T-helper 1 cell treated with Interleukin-12 subunit alpha and Interleukin-12 subunit beta and Interleukin-4 antibody, amounts not matched to agents 30 μg/mL and 1 μg/mL, for 36 hours (primary cell): ENCODE data around the gene ELF1.

Experiments
- H3K27ac Mint-ChIP-seq: one replicate; pipeline ENCODE4 v1.8.0; 2021; ENCODE audit warnings: mild to moderate bottlenecking, mixed read lengths
- H3K27me3 Mint-ChIP-seq: one replicate; pipeline ENCODE4 v1.8.0; 2021; ENCODE audit warnings: low read depth, mixed read lengths
- H3K36me3 Mint-ChIP-seq: one replicate; pipeline ENCODE4 v1.8.0; 2021; ENCODE audit warnings: low read depth, mixed read lengths
- H3K4me1 Mint-ChIP-seq: one replicate; pipeline ENCODE4 v1.8.0; 2021; ENCODE audit warnings: low read depth, mixed read lengths
- H3K4me3 Mint-ChIP-seq: one replicate; pipeline ENCODE4 v1.8.0; 2021; ENCODE audit warnings: mild to moderate bottlenecking, moderate library complexity, mixed read lengths
- H3K9me3 Mint-ChIP-seq: one replicate; pipeline ENCODE4 v1.8.0; 2021; ENCODE audit warnings: mixed read lengths

Gene ELF1

GRCh38 chr13:41005704-41006103, 13.4 kb downstream of the ELF1 start:
- Mint-ChIP-seq H3K27ac (peak overlapping the region; percentile 91), H3K9me3 (no peaks in the 10 kb centered on the region), H3K4me1 (peaks cover 55% of the 10 kb centered on the region), H3K4me3 (peak overlapping the region; percentile 75), H3K36me3 (peaks cover 16% of the 10 kb centered on the region), H3K27me3 (no peaks in the 10 kb centered on the region)

GRCh38 chr13:41004875-41005693, 14.0 kb downstream of the ELF1 start:
- H3K27me3 Mint-ChIP-seq, result no peaks in the 10 kb centered on the region
- H3K4me3 Mint-ChIP-seq, result peak overlapping the region; percentile 75
- H3K36me3 Mint-ChIP-seq, result peaks cover 16% of the 10 kb centered on the region
- H3K27ac Mint-ChIP-seq, result peak overlapping the region; percentile 91
- peaks cover 54% of the 10 kb centered on the region for H3K4me1 Mint-ChIP-seq
- H3K9me3 Mint-ChIP-seq, result no peaks in the 10 kb centered on the region

GRCh38 chr13:41002606-41003005, 16.5 kb downstream of the ELF1 start:
- H3K4me1 Mint-ChIP-seq, result peaks cover 59% of the 10 kb centered on the region
- H3K36me3 Mint-ChIP-seq, result peaks cover 25% of the 10 kb centered on the region
- no peaks in the 10 kb centered on the region for H3K9me3 Mint-ChIP-seq
- no peak overlapping the region for H3K4me3 Mint-ChIP-seq
- no peak overlapping the region for H3K27ac Mint-ChIP-seq
- H3K27me3 Mint-ChIP-seq, result no peaks in the 10 kb centered on the region

GRCh38 chr13:41001695-41002094, 17.4 kb downstream of the ELF1 start:
- peaks cover 28% of the 10 kb centered on the region for H3K36me3 Mint-ChIP-seq
- H3K27me3 Mint-ChIP-seq, result no peaks in the 10 kb centered on the region
- H3K9me3 Mint-ChIP-seq, result no peaks in the 10 kb centered on the region
- H3K4me1 Mint-ChIP-seq, result peaks cover 58% of the 10 kb centered on the region
- peak overlapping the region; percentile 45 for H3K27ac Mint-ChIP-seq
- H3K4me3 Mint-ChIP-seq, result no peak overlapping the region

- peaks cover 29% of the 10 kb centered on the region for H3K36me3 Mint-ChIP-seq
- H3K4me1 Mint-ChIP-seq, result peaks cover 62% of the 10 kb centered on the region
- H3K9me3 Mint-ChIP-seq, result no peaks in the 10 kb centered on the region
- H3K27me3 Mint-ChIP-seq, result no peaks in the 10 kb centered on the region
- no peak overlapping the region for H3K27ac Mint-ChIP-seq
- no peak overlapping the region for H3K4me3 Mint-ChIP-seq
Observed at GRCh38 chr13:40999416-40999815, 19.7 kb downstream of the ELF1 start.

GRCh38 chr13:40996426-40997092, 22.6 kb downstream of the ELF1 start:
- Mint-ChIP-seq H3K4me1 (peaks cover 68% of the 10 kb centered on the region), H3K36me3 (peaks cover 26% of the 10 kb centered on the region), H3K27me3 (no peaks in the 10 kb centered on the region), H3K9me3 (no peaks in the 10 kb centered on the region), H3K4me3 (no peak overlapping the region), H3K27ac (peak overlapping the region; percentile 60)

GRCh38 chr13:40995997-40996396, 23.1 kb downstream of the ELF1 start:
- H3K27me3 Mint-ChIP-seq, result no peaks in the 10 kb centered on the region
- no peak overlapping the region for H3K4me3 Mint-ChIP-seq
- no peak overlapping the region for H3K27ac Mint-ChIP-seq
- peaks cover 67% of the 10 kb centered on the region for H3K4me1 Mint-ChIP-seq
- H3K9me3 Mint-ChIP-seq, result no peaks in the 10 kb centered on the region
- H3K36me3 Mint-ChIP-seq, result peaks cover 23% of the 10 kb centered on the region

- Mint-ChIP-seq H3K27me3 (no peaks in the 10 kb centered on the region), H3K36me3 (peaks cover 23% of the 10 kb centered on the region), H3K4me1 (peaks cover 70% of the 10 kb centered on the region), H3K4me3 (peak overlapping the region; percentile 48), H3K9me3 (no peaks in the 10 kb centered on the region), H3K27ac (peak overlapping the region; percentile 80)
Observed at GRCh38 chr13:40994581-40995230, 24.4 kb downstream of the ELF1 start.

GRCh38 chr13:40993987-40994386, 25.1 kb downstream of the ELF1 start:
- H3K4me3 Mint-ChIP-seq, result peak overlapping the region; percentile 31
- peak overlapping the region; percentile 41 for H3K27ac Mint-ChIP-seq
- no peaks in the 10 kb centered on the region for H3K9me3 Mint-ChIP-seq
- H3K4me1 Mint-ChIP-seq, result peaks cover 65% of the 10 kb centered on the region
- H3K36me3 Mint-ChIP-seq, result peaks cover 16% of the 10 kb centered on the region
- H3K27me3 Mint-ChIP-seq, result no peaks in the 10 kb centered on the region

- H3K4me1 Mint-ChIP-seq, result peaks cover 66% of the 10 kb centered on the region
- H3K4me3 Mint-ChIP-seq, result no peak overlapping the region
- H3K27ac Mint-ChIP-seq, result peak overlapping the region; percentile 50
- no peaks in the 10 kb centered on the region for H3K27me3 Mint-ChIP-seq
- H3K9me3 Mint-ChIP-seq, result no peaks in the 10 kb centered on the region
- H3K36me3 Mint-ChIP-seq, result peaks cover 16% of the 10 kb centered on the region
Observed at GRCh38 chr13:40992678-40993518, 26.2 kb downstream of the ELF1 start.

GRCh38 chr13:40987606-40988280, 31.4 kb downstream of the ELF1 start:
- H3K9me3 Mint-ChIP-seq, result no peaks in the 10 kb centered on the region

GRCh38 chr13:40986101-40986856, 32.8 kb downstream of the ELF1 start:
- H3K9me3 Mint-ChIP-seq, result no peaks in the 10 kb centered on the region
- peak overlapping the region; percentile 61 for H3K4me3 Mint-ChIP-seq
- no peaks in the 10 kb centered on the region for H3K27me3 Mint-ChIP-seq
- H3K4me1 Mint-ChIP-seq, result peaks cover 55% of the 10 kb centered on the region
- H3K27ac Mint-ChIP-seq, result peak overlapping the region; percentile 84
- peaks cover 12% of the 10 kb centered on the region for H3K36me3 Mint-ChIP-seq

More at GRCh38 chr13:40987606-40988280, 31.4 kb downstream of the ELF1 start:
- H3K27me3 Mint-ChIP-seq, result no peaks in the 10 kb centered on the region
- peaks cover 57% of the 10 kb centered on the region for H3K4me1 Mint-ChIP-seq
- no peak overlapping the region for H3K4me3 Mint-ChIP-seq
- peak overlapping the region; percentile 16 for H3K27ac Mint-ChIP-seq
- H3K36me3 Mint-ChIP-seq, result peaks cover 4% of the 10 kb centered on the region
